ENCODE measurements around the gene IL25.

Gene IL25

DNA sequence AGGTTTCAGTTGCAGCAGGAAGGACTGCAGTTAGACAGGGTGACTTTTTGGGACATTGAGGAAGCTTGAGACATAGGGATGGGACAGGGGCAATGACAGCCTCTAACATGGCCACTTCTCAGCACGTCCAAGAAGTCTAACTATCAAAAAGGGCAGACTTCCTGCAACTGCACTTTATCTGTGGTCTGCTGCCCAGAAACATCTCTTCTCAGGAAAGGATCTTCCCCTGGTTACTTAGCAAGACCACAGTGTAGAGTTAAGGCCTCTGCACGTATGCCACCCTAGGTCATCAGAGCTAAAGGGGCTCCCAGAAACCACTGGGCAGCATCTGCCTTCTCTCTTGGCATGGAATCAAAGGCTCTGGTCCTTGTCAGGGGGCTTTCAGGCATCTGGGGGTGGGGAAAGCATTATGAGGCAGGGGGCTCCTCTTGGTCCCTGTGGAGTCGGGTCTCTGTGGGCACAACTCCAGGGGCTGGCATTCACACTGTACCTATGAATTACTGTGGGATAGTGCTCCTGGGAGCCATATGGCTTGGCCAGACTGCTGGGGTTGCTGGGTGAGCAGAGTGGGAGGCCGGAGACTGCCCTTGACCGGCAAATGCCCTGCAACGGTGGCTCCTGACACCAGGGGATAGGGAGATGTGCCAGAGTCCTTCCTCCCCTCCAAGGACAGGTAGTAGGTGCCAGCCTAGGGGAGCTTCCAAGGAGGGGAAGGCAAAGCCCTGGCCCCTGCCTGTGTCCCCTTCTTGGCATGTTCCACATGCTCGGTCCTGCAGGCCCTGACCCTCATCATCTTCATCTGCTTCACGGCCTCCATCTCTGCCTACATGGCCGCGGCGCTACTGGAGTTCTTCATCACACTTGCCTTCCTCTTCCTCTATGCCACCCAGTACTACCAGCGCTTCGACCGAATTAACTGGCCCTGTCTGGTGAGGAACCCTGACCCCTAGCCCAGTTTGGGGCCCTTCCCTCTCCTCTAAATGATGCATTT lies 5.3 kb downstream of the IL25 start:
- no peak overlapping the region for H3K27ac ChIP-seq
- no peak for TF ChIP-seq ZFX (IDR thresholded peaks at IDR 0.05)
- TF ChIP-seq, protein P1, sequence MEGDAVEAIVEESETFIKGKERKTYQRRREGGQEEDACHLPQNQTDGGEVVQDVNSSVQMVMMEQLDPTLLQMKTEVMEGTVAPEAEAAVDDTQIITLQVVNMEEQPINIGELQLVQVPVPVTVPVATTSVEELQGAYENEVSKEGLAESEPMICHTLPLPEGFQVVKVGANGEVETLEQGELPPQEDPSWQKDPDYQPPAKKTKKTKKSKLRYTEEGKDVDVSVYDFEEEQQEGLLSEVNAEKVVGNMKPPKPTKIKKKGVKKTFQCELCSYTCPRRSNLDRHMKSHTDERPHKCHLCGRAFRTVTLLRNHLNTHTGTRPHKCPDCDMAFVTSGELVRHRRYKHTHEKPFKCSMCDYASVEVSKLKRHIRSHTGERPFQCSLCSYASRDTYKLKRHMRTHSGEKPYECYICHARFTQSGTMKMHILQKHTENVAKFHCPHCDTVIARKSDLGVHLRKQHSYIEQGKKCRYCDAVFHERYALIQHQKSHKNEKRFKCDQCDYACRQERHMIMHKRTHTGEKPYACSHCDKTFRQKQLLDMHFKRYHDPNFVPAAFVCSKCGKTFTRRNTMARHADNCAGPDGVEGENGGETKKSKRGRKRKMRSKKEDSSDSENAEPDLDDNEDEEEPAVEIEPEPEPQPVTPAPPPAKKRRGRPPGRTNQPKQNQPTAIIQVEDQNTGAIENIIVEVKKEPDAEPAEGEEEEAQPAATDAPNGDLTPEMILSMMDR (conservative IDR thresholded peaks at IDR 0.05): no peak

DNA sequence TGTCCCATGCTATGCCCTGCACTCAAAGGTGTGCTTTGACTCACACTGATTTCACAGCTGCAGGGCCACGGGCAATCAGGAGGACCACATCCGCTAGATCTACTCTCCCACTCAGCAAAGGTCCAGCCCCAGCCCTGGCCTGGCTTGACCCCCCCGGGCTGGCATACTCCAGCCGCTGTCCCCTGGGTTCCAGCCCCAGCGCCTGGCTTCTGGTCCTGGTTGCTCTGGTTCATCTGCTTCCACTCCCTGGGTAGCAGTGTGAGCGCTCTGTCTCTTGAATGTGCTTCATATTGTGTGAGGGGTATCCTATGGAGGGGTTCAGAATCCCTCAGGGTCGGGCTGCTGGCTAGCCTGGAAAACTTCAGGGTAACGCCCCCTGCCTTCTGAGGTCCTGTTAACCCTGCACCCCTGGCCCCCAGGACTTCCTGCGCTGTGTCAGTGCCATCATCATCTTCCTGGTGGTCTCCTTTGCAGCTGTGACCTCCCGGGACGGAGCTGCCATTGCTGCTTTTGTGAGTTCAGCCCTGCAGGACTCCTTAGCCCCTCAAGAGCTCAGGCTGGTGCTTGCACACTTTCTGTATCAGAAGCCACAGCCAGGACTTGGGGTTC lies 6.1 kb downstream of the IL25 start:
- TF ChIP-seq ZFX (IDR thresholded peaks at IDR 0.05): no peak
- TF ChIP-seq, protein P1 (conservative IDR thresholded peaks at IDR 0.05): no peak

DNA sequence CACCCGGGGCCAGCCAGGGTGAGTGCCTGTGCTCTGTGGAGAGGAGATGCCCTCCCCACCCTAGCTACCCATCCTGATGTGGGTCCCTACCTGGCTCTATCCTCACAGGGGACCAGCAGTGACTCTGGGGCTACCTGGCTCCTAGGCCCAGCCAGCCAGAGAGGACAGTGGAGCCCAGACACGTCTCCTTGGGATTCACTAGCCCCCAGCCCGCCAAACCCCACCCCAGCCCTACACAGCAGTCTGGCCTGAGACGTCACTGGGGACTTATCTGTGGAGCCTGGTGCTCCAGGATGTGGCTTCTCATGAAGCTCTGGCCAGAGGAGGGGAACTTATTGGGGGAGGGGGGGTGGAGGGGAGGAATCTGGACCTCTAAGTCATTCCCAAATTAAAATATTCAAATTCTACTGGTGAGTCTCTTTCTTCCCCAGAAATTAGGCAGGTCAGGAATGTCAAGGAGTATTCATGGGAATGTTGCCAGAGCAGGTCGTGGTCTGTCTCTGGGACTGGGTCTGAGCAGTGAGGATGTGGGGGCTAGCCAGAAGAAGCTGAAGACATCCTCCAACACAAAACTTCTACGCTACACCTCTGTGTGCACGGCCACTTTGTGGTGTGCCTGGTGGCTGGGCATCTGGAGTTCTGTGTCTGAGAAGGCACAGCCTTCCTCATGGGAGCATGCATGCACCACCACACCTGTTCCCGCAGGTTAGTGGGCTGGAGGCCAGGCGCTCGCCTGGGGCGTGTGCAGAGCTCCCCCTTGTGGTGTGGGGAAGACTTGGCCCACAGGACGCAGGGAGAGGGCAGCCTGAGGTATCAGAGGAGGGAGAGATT lies 7.0 kb downstream of the IL25 start:
- no peak for TF ChIP-seq ZFX (IDR thresholded peaks at IDR 0.05)
- TF ChIP-seq, protein P1 (conservative IDR thresholded peaks at IDR 0.05): peak; percentile 94
- H3K27ac ChIP-seq: no peak overlapping the region

More for the DNA sequence above, 6.1 kb downstream of the IL25 start:
- H3K27ac ChIP-seq: no peak overlapping the region

DNA sequence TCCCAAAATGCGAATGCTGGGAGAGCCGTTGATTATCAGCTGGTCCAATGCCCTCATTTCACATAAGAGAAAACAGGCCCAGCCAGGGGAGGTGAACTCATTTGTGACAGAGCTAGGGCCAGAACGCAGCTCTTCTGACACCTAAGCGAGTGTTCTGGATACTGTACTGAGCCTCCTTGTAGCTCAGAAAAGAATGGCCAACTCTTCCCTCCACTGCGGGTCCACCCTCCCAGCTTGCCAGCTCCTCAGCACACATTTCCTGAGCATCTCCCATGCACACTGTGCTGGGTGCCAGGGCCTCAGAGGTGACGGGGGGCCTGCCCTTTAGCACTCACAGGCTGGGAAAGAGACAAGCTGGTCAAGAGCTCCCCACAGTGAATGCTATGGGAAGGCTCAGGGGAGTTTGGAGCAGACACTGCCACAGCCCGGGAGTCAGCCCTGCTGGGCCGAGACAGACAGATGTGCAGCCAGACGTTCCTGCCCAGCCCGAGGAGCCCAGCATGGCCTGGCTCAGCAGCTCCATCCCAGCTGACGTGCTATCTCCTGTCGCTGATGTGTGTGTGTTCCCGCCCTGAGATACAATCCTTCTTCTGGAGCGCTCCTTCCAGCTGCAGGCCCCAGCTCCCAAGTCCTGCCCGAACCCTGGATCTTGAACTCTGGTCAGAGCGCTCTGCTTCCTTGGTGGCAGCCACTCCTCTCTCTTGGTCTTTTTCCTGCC lies 7.7 kb downstream of the IL25 start:
- no peak for TF ChIP-seq ZFX (IDR thresholded peaks at IDR 0.05)
- TF ChIP-seq, protein P1 (conservative IDR thresholded peaks at IDR 0.05): peak; percentile 28
- no peak overlapping the region for H3K27ac ChIP-seq

DNA sequence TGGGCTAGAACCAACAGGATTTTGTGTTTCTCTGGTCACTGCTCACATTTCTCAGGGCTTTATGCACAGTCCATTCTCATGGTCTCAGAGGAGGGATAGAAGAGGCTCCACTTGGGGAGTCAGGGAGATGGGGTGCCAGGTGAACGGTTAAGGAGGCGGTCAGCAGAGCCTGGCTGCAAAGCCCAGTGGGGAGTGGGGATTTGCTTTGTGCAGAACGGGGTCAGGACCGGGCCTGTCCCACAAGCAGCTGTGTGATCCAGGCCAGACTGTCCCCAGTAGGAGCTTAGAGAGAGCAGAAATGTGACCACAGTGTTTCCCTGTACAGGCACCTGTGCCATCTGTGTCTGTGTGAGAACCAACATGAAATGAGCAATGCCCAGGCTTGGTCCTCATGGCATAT lies 8.4 kb downstream of the IL25 start:
- TF ChIP-seq, protein P1 (conservative IDR thresholded peaks at IDR 0.05): no peak
- no peak for TF ChIP-seq ZFX (IDR thresholded peaks at IDR 0.05)
- no peak overlapping the region for H3K27ac ChIP-seq

DNA sequence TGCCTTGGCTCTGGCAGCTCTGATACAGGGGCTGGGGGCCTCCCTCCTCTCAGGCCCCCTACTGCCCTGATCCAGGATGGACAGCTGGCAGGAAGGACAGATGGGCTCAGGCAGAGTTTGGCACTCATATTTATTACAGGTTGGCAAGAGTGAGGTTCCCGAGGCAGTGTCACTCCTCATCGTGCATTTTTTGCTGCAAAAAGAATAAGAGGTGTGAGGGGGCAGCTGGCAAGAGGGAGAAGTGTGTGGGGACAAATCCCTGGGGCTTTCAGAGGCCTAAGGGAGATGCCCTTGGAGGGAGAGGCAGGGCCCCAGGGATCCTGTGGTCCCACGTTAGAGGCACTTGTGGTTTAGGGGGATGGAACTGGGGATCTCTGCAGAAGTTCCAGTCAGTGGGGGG lies 9.3 kb downstream of the IL25 start:
- TF ChIP-seq, protein P1 (conservative IDR thresholded peaks at IDR 0.05): no peak
- no peak for TF ChIP-seq ZFX (IDR thresholded peaks at IDR 0.05)
- no peak overlapping the region for H3K27ac ChIP-seq

Data from C4-2B (cell line).